ENCODE results near the gene ZNF580. TPM values are rescaled to one million over a fixed set of nuclear protein-coding genes. Genes with fewer than 3 reads are reported as not detected.
A peak's percentile ranks its signal among the peaks of the same experiment; 100 is the strongest.

Gene ZNF580
- total RNA-seq, 1 donor from 2014 or later: 35.8 TPM

- H3K79me2 ChIP-seq (ENCODE audit: insufficient read depth, low read length): peaks cover 92% of the 10 kb centered on the region
- H3K27ac Mint-ChIP-seq (ENCODE audit: unreplicated experiment): peak overlapping the region; percentile 70
- no peaks in the 10 kb centered on the region for H3K27me3 Mint-ChIP-seq (ENCODE audit: low read depth, unreplicated experiment)
- TF ChIP-seq CTCF (IDR thresholded peaks at IDR 0.05; ENCODE audit: insufficient read depth, low read depth, low read length) (no peak), EZH2 (IDR thresholded peaks at IDR 0.05; ENCODE audit: insufficient read depth, low read length) (no peak)
- H2AFZ ChIP-seq (ENCODE audit: low read depth, low read length): no peak overlapping the region
- H3K27me3 ChIP-seq (ENCODE audit: insufficient read depth, low read length): no peaks in the 10 kb centered on the region
- no peaks in the 10 kb centered on the region for H3K9me3 ChIP-seq (ENCODE audit: insufficient read depth, low read depth, low read length)
- peaks cover 87% of the 10 kb centered on the region for H4K20me1 ChIP-seq (ENCODE audit: insufficient read depth, low read length)
- H3K27ac ChIP-seq (ENCODE audit: low read depth, low read length): no peak overlapping the region
- peak overlapping the region; percentile 97 for H3K9ac ChIP-seq (ENCODE audit: low read length)
- H3K9me3 Mint-ChIP-seq (ENCODE audit: unreplicated experiment): no peaks in the 10 kb centered on the region
- peaks cover 42% of the 10 kb centered on the region for H3K4me1 Mint-ChIP-seq (ENCODE audit: low read depth, unreplicated experiment)
- FAIRE-seq (no peak), DNase-seq (ENCODE audit: low read depth) (no peak)
- peak overlapping the region; percentile 92 for H3K4me2 ChIP-seq (ENCODE audit: low read length)
- H3K4me3 Mint-ChIP-seq (ENCODE audit: unreplicated experiment): peak overlapping the region; percentile 98
- H3K36me3 ChIP-seq (ENCODE audit: insufficient read depth, low read length): peaks cover 1% of the 10 kb centered on the region
- H3K4me3 ChIP-seq (ENCODE audit: insufficient read depth, low read depth, low read length): no peak overlapping the region
- H3K36me3 Mint-ChIP-seq (ENCODE audit: low read depth, unreplicated experiment): peaks cover 11% of the 10 kb centered on the region
- peaks cover 36% of the 10 kb centered on the region for H3K4me1 ChIP-seq (ENCODE audit: insufficient read depth, low read length)
Observed at GRCh38 chr19:55676889-55677505, 36.2 kb downstream of the ZNF580 start.

GRCh38 chr19:55677572-55678028, 36.8 kb downstream of the ZNF580 start:
- Histone ChIP-seq H3K79me2 (ENCODE audit: insufficient read depth, low read length) (peaks cover 93% of the 10 kb centered on the region), H3K36me3 (ENCODE audit: insufficient read depth, low read length) (peaks cover 4% of the 10 kb centered on the region), H3K27me3 (ENCODE audit: insufficient read depth, low read length) (no peaks in the 10 kb centered on the region), H4K20me1 (ENCODE audit: insufficient read depth, low read length) (peaks cover 86% of the 10 kb centered on the region), H3K4me1 (ENCODE audit: insufficient read depth, low read length) (peaks cover 32% of the 10 kb centered on the region), H3K4me2 (ENCODE audit: low read length) (peak overlapping the region; percentile 14), H3K9ac (ENCODE audit: low read length) (no peak overlapping the region), H3K9me3 (ENCODE audit: insufficient read depth, low read depth, low read length) (no peaks in the 10 kb centered on the region), H3K4me3 (ENCODE audit: insufficient read depth, low read depth, low read length) (no peak overlapping the region), H2AFZ (ENCODE audit: low read depth, low read length) (no peak overlapping the region), H3K27ac (ENCODE audit: low read depth, low read length) (no peak overlapping the region)
- Mint-ChIP-seq H3K4me1 (ENCODE audit: low read depth, unreplicated experiment) (peaks cover 40% of the 10 kb centered on the region), H3K27ac (ENCODE audit: unreplicated experiment) (peak overlapping the region; percentile 70), H3K36me3 (ENCODE audit: low read depth, unreplicated experiment) (peaks cover 11% of the 10 kb centered on the region), H3K9me3 (ENCODE audit: unreplicated experiment) (no peaks in the 10 kb centered on the region), H3K27me3 (ENCODE audit: low read depth, unreplicated experiment) (no peaks in the 10 kb centered on the region), H3K4me3 (ENCODE audit: unreplicated experiment) (peak overlapping the region; percentile 98)
- no peak for FAIRE-seq
- TF ChIP-seq CTCF (IDR thresholded peaks at IDR 0.05; ENCODE audit: insufficient read depth, low read depth, low read length) (no peak), EZH2 (IDR thresholded peaks at IDR 0.05; ENCODE audit: insufficient read depth, low read length) (no peak)
- no peak for DNase-seq (ENCODE audit: low read depth)

DNA sequence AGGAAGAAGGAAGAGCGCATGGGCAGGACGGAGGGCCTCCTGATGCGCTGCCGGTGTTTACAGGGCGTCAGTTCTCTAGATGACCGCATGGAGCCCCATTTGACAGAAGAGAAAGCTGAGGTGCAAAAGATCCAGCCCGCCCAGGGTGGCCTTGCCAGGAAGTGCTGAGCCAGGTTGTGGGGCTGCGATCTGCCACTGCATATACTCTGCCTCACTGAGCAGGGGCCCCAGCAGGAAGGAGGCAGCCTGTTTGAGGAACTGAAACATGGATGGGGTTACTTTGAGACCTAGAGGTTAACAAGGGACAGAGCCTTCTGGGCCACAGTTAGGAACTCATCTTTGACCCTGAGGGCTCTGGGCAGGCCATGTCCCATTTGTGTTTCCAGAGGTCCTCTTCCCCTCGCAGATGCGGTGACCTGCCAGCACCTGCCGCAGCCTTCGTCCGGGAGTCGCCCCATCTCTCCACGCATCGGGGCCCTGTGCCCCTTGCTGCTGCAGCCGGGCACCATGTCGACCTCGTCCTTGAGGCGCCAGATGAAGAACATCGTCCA, 37.4 kb downstream of the ZNF580 start:
- no peaks in the 10 kb centered on the region for H3K27me3 ChIP-seq (ENCODE audit: insufficient read depth, low read length)
- H4K20me1 ChIP-seq (ENCODE audit: insufficient read depth, low read length): peaks cover 81% of the 10 kb centered on the region
- no peak overlapping the region for H3K4me3 ChIP-seq (ENCODE audit: insufficient read depth, low read depth, low read length)
- H3K9me3 Mint-ChIP-seq (ENCODE audit: unreplicated experiment): no peaks in the 10 kb centered on the region
- peaks cover 40% of the 10 kb centered on the region for H3K4me1 Mint-ChIP-seq (ENCODE audit: low read depth, unreplicated experiment)
- peaks cover 32% of the 10 kb centered on the region for H3K4me1 ChIP-seq (ENCODE audit: insufficient read depth, low read length)
- TF ChIP-seq CTCF (IDR thresholded peaks at IDR 0.05; ENCODE audit: insufficient read depth, low read depth, low read length): no peak
- no peak for TF ChIP-seq EZH2 (IDR thresholded peaks at IDR 0.05; ENCODE audit: insufficient read depth, low read length)
- DNase-seq (ENCODE audit: low read depth): no peak
- no peaks in the 10 kb centered on the region for H3K27me3 Mint-ChIP-seq (ENCODE audit: low read depth, unreplicated experiment)
- peak overlapping the region; percentile 70 for H3K27ac Mint-ChIP-seq (ENCODE audit: unreplicated experiment)
- H3K9me3 ChIP-seq (ENCODE audit: insufficient read depth, low read depth, low read length): no peaks in the 10 kb centered on the region
- no peak overlapping the region for H3K9ac ChIP-seq (ENCODE audit: low read length)
- peak overlapping the region; percentile 98 for H3K4me3 Mint-ChIP-seq (ENCODE audit: unreplicated experiment)
- no peak overlapping the region for H3K27ac ChIP-seq (ENCODE audit: low read depth, low read length)
- H3K36me3 Mint-ChIP-seq (ENCODE audit: low read depth, unreplicated experiment): peaks cover 11% of the 10 kb centered on the region
- FAIRE-seq: no peak
- no peak overlapping the region for H3K4me2 ChIP-seq (ENCODE audit: low read length)
- H2AFZ ChIP-seq (ENCODE audit: low read depth, low read length): no peak overlapping the region
- H3K36me3 ChIP-seq (ENCODE audit: insufficient read depth, low read length): peaks cover 4% of the 10 kb centered on the region
- H3K79me2 ChIP-seq (ENCODE audit: insufficient read depth, low read length): peaks cover 90% of the 10 kb centered on the region
